Measurements from ENCODE around the gene KIR3DL2.

- TF ChIP-seq, protein P1, sequence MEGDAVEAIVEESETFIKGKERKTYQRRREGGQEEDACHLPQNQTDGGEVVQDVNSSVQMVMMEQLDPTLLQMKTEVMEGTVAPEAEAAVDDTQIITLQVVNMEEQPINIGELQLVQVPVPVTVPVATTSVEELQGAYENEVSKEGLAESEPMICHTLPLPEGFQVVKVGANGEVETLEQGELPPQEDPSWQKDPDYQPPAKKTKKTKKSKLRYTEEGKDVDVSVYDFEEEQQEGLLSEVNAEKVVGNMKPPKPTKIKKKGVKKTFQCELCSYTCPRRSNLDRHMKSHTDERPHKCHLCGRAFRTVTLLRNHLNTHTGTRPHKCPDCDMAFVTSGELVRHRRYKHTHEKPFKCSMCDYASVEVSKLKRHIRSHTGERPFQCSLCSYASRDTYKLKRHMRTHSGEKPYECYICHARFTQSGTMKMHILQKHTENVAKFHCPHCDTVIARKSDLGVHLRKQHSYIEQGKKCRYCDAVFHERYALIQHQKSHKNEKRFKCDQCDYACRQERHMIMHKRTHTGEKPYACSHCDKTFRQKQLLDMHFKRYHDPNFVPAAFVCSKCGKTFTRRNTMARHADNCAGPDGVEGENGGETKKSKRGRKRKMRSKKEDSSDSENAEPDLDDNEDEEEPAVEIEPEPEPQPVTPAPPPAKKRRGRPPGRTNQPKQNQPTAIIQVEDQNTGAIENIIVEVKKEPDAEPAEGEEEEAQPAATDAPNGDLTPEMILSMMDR (IDR thresholded peaks at IDR 0.05; ENCODE audit: borderline replicate concordance, extremely low read depth, low read length, poor library complexity, severe bottlenecking), result no peak
- no peak for TF ChIP-seq EZH2 (IDR thresholded peaks at IDR 0.05; ENCODE audit: borderline replicate concordance, low read depth, low read length, severe bottlenecking)
Measured at GRCh38 chr19:54902061-54902460, 51.8 kb downstream of the KIR3DL2 start.
